CD14-positive monocyte (primary cell): ENCODE measurements around the gene TTC3. TPM values are rescaled to one million over a fixed set of nuclear protein-coding genes. Genes with fewer than 3 reads are reported as not detected.

Experiments
- DNase-seq, 3 donors: peaks; one replicate each; pipeline ENCODE4 v3.0.0-alpha.2; 2011 to 2022
- H2AFZ ChIP-seq: 2 replicates; pipeline ENCODE4 v1.6.0; 2012; ENCODE audit warnings: mild to moderate bottlenecking, low read depth, low read length, inconsistent platforms; ENCODE audit not compliant: insufficient read depth, poor library complexity, severe bottlenecking
- H3K27ac ChIP-seq, 2 donors: 1 replicate in 1 of 2; 2 replicates in 1 of 2; pipeline ENCODE4 v1.5.1; 2012 to 2013; ENCODE audit warnings: low read length in 2 of 2, control low read depth in 1 of 2, inconsistent platforms in 1 of 2, low read depth in 1 of 2, mild to moderate bottlenecking in 1 of 2
- H3K27me3 ChIP-seq, 2 donors: one replicate each; pipeline versions ENCODE4 v1.6.0 to v1.6.1; 2011 to 2013; ENCODE audit warnings: low read length in 2 of 2; ENCODE audit not compliant: control insufficient read depth in 2 of 2, insufficient read depth in 2 of 2
- H3K36me3 ChIP-seq, 2 donors: replicated peaks in 1 of 2; 1 replicate in 1 of 2; 2 replicates in 1 of 2; pipeline versions ENCODE4 v1.5.1 to v1.6.1; 2012 to 2013; ENCODE audit warnings: low read length in 2 of 2, control low read depth in 1 of 2, inconsistent platforms in 1 of 2, mild to moderate bottlenecking in 1 of 2; ENCODE audit not compliant: insufficient read depth in 2 of 2, control insufficient read depth in 1 of 2
- H3K4me1 ChIP-seq, 2 donors: 1 replicate in 1 of 2; 2 replicates in 1 of 2; pipeline versions ENCODE4 v1.5.1 to v1.6.1; 2012 to 2013; ENCODE audit warnings: low read length in 2 of 2, control low read depth in 1 of 2, inconsistent platforms in 1 of 2, mild to moderate bottlenecking in 1 of 2, moderate library complexity in 1 of 2; ENCODE audit not compliant: insufficient read depth in 2 of 2, control insufficient read depth in 1 of 2
- H3K4me2 ChIP-seq: replicated peaks from 2 replicates; pipeline ENCODE3; 2012; ENCODE audit warnings: low read length, moderate library complexity, mild to moderate bottlenecking; ENCODE audit not compliant: poor library complexity, severe bottlenecking; ENCODE audit errors: extremely low read depth
- H3K4me3 ChIP-seq, 3 experiments: fragments of 200-600 bp in 1 of 3; sonication (generic) in 1 of 3; replicated peaks in 1 of 3; 1 replicate in 2 of 3; 2 replicates in 1 of 3; pipeline ENCODE4 v1.5.1; 2011 to 2013; ENCODE audit warnings: low read length in 3 of 3, mild to moderate bottlenecking in 3 of 3, control low read depth in 2 of 3, low read depth in 2 of 3, inconsistent platforms in 1 of 3, moderate library complexity in 1 of 3
- H3K79me2 ChIP-seq: 2 replicates; pipeline ENCODE4 v1.6.0; 2012; ENCODE audit warnings: mild to moderate bottlenecking, control low read depth, inconsistent platforms, low read length, moderate library complexity; ENCODE audit not compliant: insufficient read depth
- H3K9ac ChIP-seq: 2 replicates; pipeline ENCODE4 v1.6.0; 2017; ENCODE audit warnings: low read length, mild to moderate bottlenecking; ENCODE audit not compliant: insufficient read depth, poor library complexity, severe bottlenecking
- H3K9me3 ChIP-seq, 2 donors: replicated peaks in 1 of 2; 1 replicate in 1 of 2; 2 replicates in 1 of 2; pipeline versions ENCODE4 v1.5.1 to v1.6.1; 2012 to 2013; ENCODE audit warnings: low read length in 2 of 2, control low read depth in 1 of 2; ENCODE audit not compliant: control insufficient read depth in 1 of 2, insufficient read depth in 1 of 2
- H4K20me1 ChIP-seq: 2 replicates; pipeline ENCODE4 v1.6.0; 2012; ENCODE audit warnings: mild to moderate bottlenecking, low read length, control low read depth, moderate library complexity; ENCODE audit not compliant: insufficient read depth
- H3K27ac Mint-ChIP-seq, 7 donors: one replicate each; pipeline ENCODE4 v1.8.0; 2020; ENCODE audit warnings: mild to moderate bottlenecking in 7 of 7, mixed read lengths in 7 of 7, moderate library complexity in 6 of 7, inconsistent platforms in 2 of 7
- H3K27me3 Mint-ChIP-seq, 3 donors: one replicate each; pipeline ENCODE4 v1.8.0; 2021 to 2022; ENCODE audit warnings: low read depth in 3 of 3, mild to moderate bottlenecking in 3 of 3, mixed read lengths in 3 of 3, moderate library complexity in 3 of 3, inconsistent platforms in 1 of 3
- H3K36me3 Mint-ChIP-seq, 2 donors: one replicate each; pipeline ENCODE4 v1.8.0; 2020; ENCODE audit warnings: mixed read lengths in 2 of 2, inconsistent platforms in 1 of 2, mild to moderate bottlenecking in 1 of 2
- H3K4me1 Mint-ChIP-seq: one replicate; pipeline ENCODE4 v1.8.0; 2020; ENCODE audit warnings: mild to moderate bottlenecking, mixed read lengths
- H3K4me3 Mint-ChIP-seq, 2 donors: one replicate each; pipeline ENCODE4 v1.8.0; 2020; ENCODE audit warnings: mild to moderate bottlenecking in 2 of 2, mixed read lengths in 2 of 2, moderate library complexity in 1 of 2
- H3K9me3 Mint-ChIP-seq, 7 donors: one replicate each; pipeline ENCODE4 v1.8.0; 2020 to 2022; ENCODE audit warnings: mixed read lengths in 7 of 7, mild to moderate bottlenecking in 6 of 7, moderate library complexity in 6 of 7, inconsistent platforms in 2 of 7
- CTCF ChIP-seq: fragments of 200-600 bp; IDR thresholded peaks from one replicate; pipeline ENCODE4 v1.8.0; 2022; ENCODE audit warnings: antibody characterized with exemption, mild to moderate bottlenecking
- WGBS: methylation state at CpG from one replicate; pipeline ENCODE4 v1.1.5; 2013; ENCODE audit warnings: missing lambda C conversion rate; ENCODE audit not compliant: insufficient coverage; 5-methylcytosine and 5-hydroxymethylcytosine counted together
- intact Hi-C, 2 donors: fragments of 100-400 bp; cut with micrococcal nuclease; formaldehyde crosslinking; loops; one replicate each; pipeline versions ENCODE4 v1.15.0 to v1.15.1; 2023
- polyA plus RNA-seq, 3 donors: library from polyadenylated mRNA; depleted of rRNA in 1 of 3; unstranded in 2 of 3; stranded (reverse) in 1 of 3; fragments of 300-500 nt in 2 of 3; fragments of >200 nt in 1 of 3; fragmentation: Illumina TruSeq in 2 of 3; gene quantifications; 1 replicate in 2 of 3; 2 replicates in 1 of 3; pipeline ENCODE4 v1.2.3, GENCODE V29; 2012 to 2021

The TTC3 gene
- polyA plus RNA-seq, 3 donors = 9.6 to 35.4 (median 17.9) TPM

- H3K27ac ChIP-seq = no peak overlapping the region
- H3K9me3 Mint-ChIP-seq = no peaks in the 10 kb centered on the region
- no peak overlapping the region for H3K4me2 ChIP-seq
- H3K27ac Mint-ChIP-seq = no peak overlapping the region
- no peak for TF ChIP-seq CTCF
- no peaks in the 10 kb centered on the region for H3K27me3 ChIP-seq
- WGBS = 100% methylated on average over 4 of the region's 8 CpGs
- no peak overlapping the region for H2AFZ ChIP-seq
- H3K9me3 ChIP-seq = no peaks in the 10 kb centered on the region
- no peak overlapping the region for H3K4me3 ChIP-seq
- no peak overlapping the region for H3K4me3 Mint-ChIP-seq
- H3K36me3 ChIP-seq = peaks cover 63 to 94% of the 10 kb centered on the region in 2 donors
- no peak for DNase-seq
- H3K9ac ChIP-seq = no peak overlapping the region
- no peaks in the 10 kb centered on the region for H3K79me2 ChIP-seq
- intact Hi-C loops = no loop called here
- H3K4me1 Mint-ChIP-seq = peaks cover 4% of the 10 kb centered on the region
- no peaks in the 10 kb centered on the region for H3K27me3 Mint-ChIP-seq
- no peaks in the 10 kb centered on the region for H3K4me1 ChIP-seq
- H4K20me1 ChIP-seq = no peaks in the 10 kb centered on the region
- H3K36me3 Mint-ChIP-seq = peaks cover 79 to 88% of the 10 kb centered on the region in 2 donors
Measured at GRCh38 chr21:37196847-37197246, 123.8 kb downstream of the TTC3 start.

GRCh38 chr21:37197746-37198145 lies 124.7 kb downstream of the TTC3 start:
- Histone ChIP-seq H3K9me3 (no peaks in the 10 kb centered on the region), H3K27ac (no peak overlapping the region), H3K4me3 (no peak overlapping the region), H2AFZ (no peak overlapping the region), H3K4me2 (no peak overlapping the region), H4K20me1 (no peaks in the 10 kb centered on the region), H3K36me3 (peaks cover 61 to 93% of the 10 kb centered on the region in 2 donors), H3K79me2 (no peaks in the 10 kb centered on the region), H3K9ac (no peak overlapping the region), H3K27me3 (no peaks in the 10 kb centered on the region), H3K4me1 (no peaks in the 10 kb centered on the region)
- peaks cover 80 to 88% of the 10 kb centered on the region in 2 donors for H3K36me3 Mint-ChIP-seq
- H3K4me3 Mint-ChIP-seq = no peak overlapping the region
- H3K27ac Mint-ChIP-seq = peak overlapping the region in 1 of 7 donors; percentile 62
- no CpG with 5 or more reads among the region's 4 CpGs for WGBS
- TF ChIP-seq CTCF = no peak
- H3K27me3 Mint-ChIP-seq = peaks cover 0 to 3% (median 0%) of the 10 kb centered on the region in 3 donors
- intact Hi-C loops = no loop called here
- no peaks in the 10 kb centered on the region for H3K9me3 Mint-ChIP-seq
- peak in 1 of 3 donors; percentile 9 for DNase-seq
- H3K4me1 Mint-ChIP-seq = peaks cover 4% of the 10 kb centered on the region
